B cell (primary cell): Measurements from ENCODE around the gene RIN3. TPM values are rescaled to one million over a fixed set of nuclear protein-coding genes. Genes with fewer than 3 reads are reported as not detected.
"Not testable (repeated sequence)": the region's sequence is repeated elsewhere in the genome, so short reads cannot be mapped to it uniquely, and the experiment has no call there.

Experiments used
- ATAC-seq: fragments of 200-7000 bp; cut with Tn5 transposase; one replicate; pipeline ENCODE4 v1.10.0; 2021; ENCODE audit warnings: low read depth, mild to moderate bottlenecking, moderate number of reproducible peaks, moderate library complexity
- CTCF ChIA-PET: fragments of 350-600 bp; sonication (Branson Sonifier 250); formaldehyde crosslinking; loops from one replicate; lab custom pipeline; 2021; ENCODE audit warnings: antibody characterized with exemption, inconsistent platforms; lab: Charles Lee
- POLR2A ChIA-PET: fragments of 350-600 bp; sonication (Branson Sonifier 250); formaldehyde crosslinking; loops from one replicate; lab custom pipeline; 2021; ENCODE audit warnings: antibody characterized with exemption; lab: Charles Lee
- DNase-seq: peaks from one replicate; pipeline ENCODE4 v3.0.0; 2013
- H2AFZ ChIP-seq: 2 replicates; pipeline ENCODE4 v1.6.1; 2012; ENCODE audit warnings: mild to moderate bottlenecking, low read depth, low read length; ENCODE audit not compliant: insufficient read depth, poor library complexity, severe bottlenecking
- H3K27ac ChIP-seq, 2 donors: 1 replicate in 1 of 2; 2 replicates in 1 of 2; pipeline ENCODE4 v1.5.1; 2012 to 2013; ENCODE audit warnings: low read length in 2 of 2, mild to moderate bottlenecking in 2 of 2, moderate library complexity in 1 of 2
- H3K27me3 ChIP-seq, 4 experiments: fragments of 200-600 bp in 1 of 4; sonication (generic) in 1 of 4; replicated peaks in 1 of 4; 1 replicate in 2 of 4; 2 replicates in 2 of 4; pipeline versions ENCODE4 v1.6.1 to v1.7.0; 2013 to 2016; ENCODE audit warnings: low read length in 3 of 4, mild to moderate bottlenecking in 2 of 4, mixed read lengths in 1 of 4, moderate library complexity in 1 of 4; ENCODE audit not compliant: insufficient read depth in 4 of 4, control insufficient read depth in 3 of 4; ENCODE audit errors: control extremely low read depth in 1 of 4
- H3K36me3 ChIP-seq, 2 experiments: replicated peaks in 1 of 2; 1 replicate in 1 of 2; 2 replicates in 1 of 2; pipeline versions ENCODE4 v1.6.1 to v1.7.1; 2013; ENCODE audit warnings: low read length in 1 of 2; ENCODE audit not compliant: insufficient read depth in 2 of 2, control insufficient read depth in 1 of 2; ENCODE audit errors: control extremely low read depth in 1 of 2, extremely low read depth in 1 of 2
- H3K4me1 ChIP-seq, 2 donors: fragments of 200-600 bp in 1 of 2; sonication (generic) in 1 of 2; 1 replicate in 1 of 2; 2 replicates in 1 of 2; pipeline versions ENCODE4 v1.5.1 to v1.6.1; 2013 to 2017; ENCODE audit warnings: low read length in 2 of 2; ENCODE audit not compliant: control insufficient read depth in 2 of 2, insufficient read depth in 2 of 2
- H3K4me2 ChIP-seq: replicated peaks from 2 replicates; pipeline ENCODE3; 2012; ENCODE audit warnings: mild to moderate bottlenecking, low read depth, low read length; ENCODE audit not compliant: poor library complexity, severe bottlenecking
- H3K4me3 ChIP-seq, 5 experiments: fragments of 200-600 bp in 1 of 5; sonication (generic) in 1 of 5; 1 replicate in 3 of 5; 2 replicates in 2 of 5; pipeline versions ENCODE4 v1.5.1 to v1.7.0; 2011 to 2016; ENCODE audit warnings: low read length in 4 of 5, mild to moderate bottlenecking in 4 of 5, low read depth in 2 of 5, control low read depth in 1 of 5, moderate library complexity in 1 of 5; ENCODE audit not compliant: insufficient read depth in 1 of 5; ENCODE audit errors: control extremely low read depth in 1 of 5, extremely low read depth in 1 of 5
- H3K79me2 ChIP-seq: fragments of 200-600 bp; sonication (generic); one replicate; pipeline ENCODE4 v1.6.0; 2016; ENCODE audit warnings: low read length; ENCODE audit not compliant: control insufficient read depth, insufficient read depth
- H3K9ac ChIP-seq: fragments of 200-600 bp; sonication (generic); 2 replicates; pipeline ENCODE4 v1.6.1; 2017; ENCODE audit warnings: mild to moderate bottlenecking, low read length, moderate library complexity
- H3K9me3 ChIP-seq, 3 donors: one replicate each; pipeline versions ENCODE4 v1.6.1 to v1.7.1; 2013; ENCODE audit warnings: low read length in 2 of 3; ENCODE audit not compliant: control insufficient read depth in 2 of 3, insufficient read depth in 1 of 3; ENCODE audit errors: control extremely low read depth in 1 of 3
- H4K20me1 ChIP-seq: 2 replicates; pipeline ENCODE4 v1.6.0; 2012; ENCODE audit warnings: mild to moderate bottlenecking, low read length; ENCODE audit not compliant: insufficient read depth, control insufficient read depth, poor library complexity, severe bottlenecking
- H3K27ac Mint-ChIP-seq: one replicate; pipeline ENCODE4 v1.8.0; 2021; ENCODE audit warnings: mixed read lengths
- H3K27me3 Mint-ChIP-seq: one replicate; pipeline ENCODE4 v1.8.0; 2021; ENCODE audit warnings: mixed read lengths
- H3K4me1 Mint-ChIP-seq: one replicate; pipeline ENCODE4 v1.8.0; 2021; ENCODE audit warnings: mixed read lengths
- H3K4me3 Mint-ChIP-seq: one replicate; pipeline ENCODE4 v1.8.0; 2021; ENCODE audit warnings: mixed read lengths
- H3K9me3 Mint-ChIP-seq: one replicate; pipeline ENCODE4 v1.8.0; 2022; ENCODE audit warnings: mixed read lengths; ENCODE audit not compliant: insufficient read depth
- CTCF ChIP-seq: fragments of 200-600 bp; IDR thresholded peaks from one replicate; pipeline ENCODE4 v1.8.0; 2022; ENCODE audit warnings: antibody characterized with exemption, mild to moderate bottlenecking
- EZH2 ChIP-seq: IDR thresholded peaks from 2 replicates; pipeline ENCODE4 v1.6.1; 2012; ENCODE audit warnings: borderline replicate concordance, low read depth, mild to moderate bottlenecking, moderate library complexity, low read length; ENCODE audit not compliant: insufficient read depth, poor library complexity, severe bottlenecking
- WGBS: methylation state at CpG from one replicate; pipeline ENCODE4 v1.1.5; 2013; ENCODE audit warnings: missing lambda C conversion rate; ENCODE audit not compliant: insufficient coverage; 5-methylcytosine and 5-hydroxymethylcytosine counted together
- intact Hi-C: fragments of 100-400 bp; cut with micrococcal nuclease; formaldehyde crosslinking; loops from one replicate; pipeline ENCODE4 v1.10.0; 2022
- polyA plus RNA-seq: library from polyadenylated mRNA; depleted of rRNA; stranded (reverse); fragments of >200 nt; gene quantifications from 2 replicates; pipeline ENCODE4 v1.2.3, GENCODE V29; 2012
- total RNA-seq, 2 donors: library from RNA; stranded (reverse); fragments of 120-200 nt in 1 of 2; gene quantifications; 1 replicate in 1 of 2; 2 replicates in 1 of 2; pipeline versions ENCODE4 v1.2.3 to v1.2.4, GENCODE V29; 2013 to 2022

The RIN3 gene
- total and polyA plus RNA-seq, 2 donors (not counting 1 experiment from before 2014, with no cell fraction given), result 62.1 to 123 TPM

- ChIA-PET POLR2A (no interaction called here), CTCF (interaction anchor here (0.7 kb wide), 3 partner anchors 12 to 499 kb away, joined by 3 to 7 read pairs (median 4); no protein-coding TSS in a partner anchor)
- intact Hi-C loops, result no loop called here
- TF ChIP-seq CTCF (no peak), EZH2 (no peak)
- Mint-ChIP-seq H3K4me3 (no peak overlapping the region), H3K9me3 (no peaks in the 10 kb centered on the region), H3K27ac (peak overlapping the region; percentile 70), H3K4me1 (peaks cover 54% of the 10 kb centered on the region), H3K27me3 (no peaks in the 10 kb centered on the region)
- H3K9me3 ChIP-seq, result no peaks in the 10 kb centered on the region
- DNase-seq (no peak), ATAC-seq (no peak)
- 95% methylated on average over 7 of the region's 17 CpGs for WGBS
- H3K4me2 ChIP-seq, result peak overlapping the region; percentile 17
- peaks cover 34% of the 10 kb centered on the region for H3K79me2 ChIP-seq
- peaks cover 41 to 56% of the 10 kb centered on the region in 2 donors for H3K4me1 ChIP-seq
- no peak overlapping the region for H2AFZ ChIP-seq
- H3K36me3 ChIP-seq, result no peaks in the 10 kb centered on the region
- no peak overlapping the region for H3K4me3 ChIP-seq
- H3K27me3 ChIP-seq, result no peaks in the 10 kb centered on the region
- H3K27ac ChIP-seq, result peak overlapping the region in 1 of 2 donors; percentile 34
- H4K20me1 ChIP-seq, result no peaks in the 10 kb centered on the region
- H3K9ac ChIP-seq, result no peak overlapping the region
These were observed 21.5 kb downstream of the RIN3 start for GRCh38 chr14:92534932-92535643.

GRCh38 chr14:92536231-92536630, 22.6 kb downstream of the RIN3 start:
- DNase-seq, H3K4me2 ChIP-seq, H3K4me3 Mint-ChIP-seq, H3K36me3 ChIP-seq, H3K9me3 Mint-ChIP-seq, H2AFZ ChIP-seq, H3K27me3 ChIP-seq, POLR2A ChIA-PET, H3K9me3 ChIP-seq, H3K27me3 Mint-ChIP-seq, H3K4me3 ChIP-seq, intact Hi-C loops, ATAC-seq, H4K20me1 ChIP-seq, H3K9ac ChIP-seq, CTCF ChIA-PET, H3K27ac ChIP-seq: not testable (repeated sequence)
- peaks cover 55% of the 10 kb centered on the region for H3K4me1 Mint-ChIP-seq
- peaks cover 38% of the 10 kb centered on the region for H3K79me2 ChIP-seq
- H3K4me1 ChIP-seq, result peaks cover 45 to 56% of the 10 kb centered on the region in 2 donors
- peak overlapping the region; percentile 58 for H3K27ac Mint-ChIP-seq
- 100% methylated on average over 1 of the region's 8 CpGs for WGBS
